Stimulated activated naive B cell treated with anti-CD40 and anti-IgM and Interleukin-4, amounts not matched to agents 10 μg/mL and 1 μg/mL and 100 μg/mL, for 72 hours (primary cell): Measurements from ENCODE around the gene IL26.
"Not testable (repeated sequence)": the region's sequence is repeated elsewhere in the genome, so short reads cannot be mapped to it uniquely, and the experiment has no call there.

ENCODE experiments used
- ATAC-seq, 2 donors: fragments of 150-1000 bp; cut with Tn5 transposase; replicated peaks; 2 replicates each; pipeline ENCODE4 v1.10.0; 2021; ENCODE audit warnings: moderate library complexity in 1 of 2
- DNase-seq: peaks from one replicate; pipeline ENCODE4 v3.0.0; 2021
- H3K27ac Mint-ChIP-seq: one replicate; pipeline ENCODE4 v1.8.0; 2022; ENCODE audit warnings: mild to moderate bottlenecking, mixed read lengths
- H3K27me3 Mint-ChIP-seq, 2 donors: one replicate each; pipeline ENCODE4 v1.8.0; 2022; ENCODE audit warnings: mixed read lengths in 2 of 2
- H3K36me3 Mint-ChIP-seq, 2 donors: one replicate each; pipeline ENCODE4 v1.8.0; 2022; ENCODE audit warnings: mixed read lengths in 2 of 2, mild to moderate bottlenecking in 1 of 2
- H3K4me1 Mint-ChIP-seq, 2 donors: one replicate each; pipeline ENCODE4 v1.8.0; 2022; ENCODE audit warnings: mixed read lengths in 2 of 2, mild to moderate bottlenecking in 1 of 2
- H3K4me3 Mint-ChIP-seq, 2 donors: one replicate each; pipeline ENCODE4 v1.8.0; 2022; ENCODE audit warnings: mild to moderate bottlenecking in 2 of 2, mixed read lengths in 2 of 2, moderate library complexity in 1 of 2
- H3K9me3 Mint-ChIP-seq, 2 donors: one replicate each; pipeline ENCODE4 v1.8.0; 2022; ENCODE audit warnings: mixed read lengths in 2 of 2, mild to moderate bottlenecking in 1 of 2

IL26 gene

GRCh38 chr12:68198507-68199086 is 27.0 kb downstream of the IL26 start:
- ATAC-seq: no peak
- no peaks in the 10 kb centered on the region for H3K9me3 Mint-ChIP-seq
- DNase-seq: no peak

GRCh38 chr12:68190301-68190700 is 35.3 kb downstream of the IL26 start:
- Mint-ChIP-seq H3K4me1 (peaks cover 0 to 3% of the 10 kb centered on the region in 2 donors), H3K27me3 (peaks cover 6 to 13% of the 10 kb centered on the region in 2 donors), H3K4me3 (no peak overlapping the region), H3K27ac (no peak overlapping the region), H3K36me3 (no peaks in the 10 kb centered on the region), H3K9me3 (no peaks in the 10 kb centered on the region)
- ATAC-seq (no peak), DNase-seq (no peak)

More at GRCh38 chr12:68198507-68199086, 27.0 kb downstream of the IL26 start:
- Mint-ChIP-seq H3K4me3 (no peak overlapping the region), H3K27me3 (no peaks in the 10 kb centered on the region), H3K27ac (no peak overlapping the region), H3K4me1 (no peaks in the 10 kb centered on the region), H3K36me3 (no peaks in the 10 kb centered on the region)

GRCh38 chr12:68189821-68190242 is 35.8 kb downstream of the IL26 start:
- no peak overlapping the region for H3K27ac Mint-ChIP-seq
- no peaks in the 10 kb centered on the region for H3K36me3 Mint-ChIP-seq
- DNase-seq (no peak), ATAC-seq (no peak)
- H3K4me1 Mint-ChIP-seq: peaks cover 0 to 3% of the 10 kb centered on the region in 2 donors
- H3K4me3 Mint-ChIP-seq: no peak overlapping the region
- peaks cover 6 to 13% of the 10 kb centered on the region in 2 donors for H3K27me3 Mint-ChIP-seq
- no peaks in the 10 kb centered on the region for H3K9me3 Mint-ChIP-seq

- Mint-ChIP-seq H3K27ac (no peak overlapping the region), H3K4me1 (peaks cover 12 to 14% of the 10 kb centered on the region in 2 donors), H3K4me3 (no peak overlapping the region), H3K9me3 (no peaks in the 10 kb centered on the region), H3K27me3 (peaks cover 6 to 13% of the 10 kb centered on the region in 2 donors), H3K36me3 (no peaks in the 10 kb centered on the region)
- ATAC-seq (no peak), DNase-seq (no peak)
Measured at GRCh38 chr12:68185598-68185997, 40.0 kb downstream of the IL26 start.

GRCh38 chr12:68180792-68181744 is 44.5 kb downstream of the IL26 start:
- H3K27me3 Mint-ChIP-seq: no peaks in the 10 kb centered on the region
- DNase-seq (no peak), ATAC-seq (peak; percentile 86 to 91)
- H3K36me3 Mint-ChIP-seq: no peaks in the 10 kb centered on the region
- H3K4me3 Mint-ChIP-seq: no peak overlapping the region
- H3K27ac Mint-ChIP-seq: peak overlapping the region; percentile 22
- H3K4me1 Mint-ChIP-seq: peaks cover 16 to 18% of the 10 kb centered on the region in 2 donors
- peaks cover 0 to 1% of the 10 kb centered on the region in 2 donors for H3K9me3 Mint-ChIP-seq

GRCh38 chr12:68178774-68179439 is 46.7 kb downstream of the IL26 start:
- DNase-seq (no peak), ATAC-seq (no peak)
- no peak overlapping the region for H3K4me3 Mint-ChIP-seq
- no peaks in the 10 kb centered on the region for H3K36me3 Mint-ChIP-seq
- no peaks in the 10 kb centered on the region for H3K27me3 Mint-ChIP-seq
- peaks cover 0 to 3% of the 10 kb centered on the region in 2 donors for H3K9me3 Mint-ChIP-seq
- no peak overlapping the region for H3K27ac Mint-ChIP-seq
- peaks cover 21 to 33% of the 10 kb centered on the region in 2 donors for H3K4me1 Mint-ChIP-seq

GRCh38 chr12:68178184-68178583 is 47.4 kb downstream of the IL26 start:
- no peak for DNase-seq
- Mint-ChIP-seq H3K4me1 (peaks cover 21 to 33% of the 10 kb centered on the region in 2 donors), H3K9me3 (peaks cover 0 to 3% of the 10 kb centered on the region in 2 donors), H3K36me3 (no peaks in the 10 kb centered on the region), H3K27me3 (no peaks in the 10 kb centered on the region), H3K4me3 (no peak overlapping the region), H3K27ac (no peak overlapping the region)
- no peak for ATAC-seq

- no peaks in the 10 kb centered on the region for H3K27me3 Mint-ChIP-seq
- peaks cover 0 to 3% of the 10 kb centered on the region in 2 donors for H3K9me3 Mint-ChIP-seq
- no peak for ATAC-seq
- DNase-seq: no peak
- peaks cover 21 to 33% of the 10 kb centered on the region in 2 donors for H3K4me1 Mint-ChIP-seq
- H3K36me3 Mint-ChIP-seq: no peaks in the 10 kb centered on the region
- H3K27ac Mint-ChIP-seq: no peak overlapping the region
- H3K4me3 Mint-ChIP-seq: no peak overlapping the region
Measured at GRCh38 chr12:68177562-68177961, 48.0 kb downstream of the IL26 start.

GRCh38 chr12:68176257-68176656 is 49.4 kb downstream of the IL26 start:
- Mint-ChIP-seq H3K27me3 (no peaks in the 10 kb centered on the region), H3K27ac (peak overlapping the region; percentile 21), H3K4me1 (peaks cover 16 to 28% of the 10 kb centered on the region in 2 donors), H3K36me3 (no peaks in the 10 kb centered on the region), H3K9me3 (peaks cover 0 to 3% of the 10 kb centered on the region in 2 donors), H3K4me3 (peak overlapping the region in 1 of 2 donors; percentile 76)
- DNase-seq (no peak), ATAC-seq (no peak)

- DNase-seq (peak; percentile 60), ATAC-seq (peak; percentile 91 to 95)
- peaks cover 0 to 3% of the 10 kb centered on the region in 2 donors for H3K9me3 Mint-ChIP-seq
- H3K4me1 Mint-ChIP-seq: peaks cover 10 to 21% of the 10 kb centered on the region in 2 donors
- H3K27ac Mint-ChIP-seq: peak overlapping the region; percentile 89
- H3K27me3 Mint-ChIP-seq: no peaks in the 10 kb centered on the region
- no peaks in the 10 kb centered on the region for H3K36me3 Mint-ChIP-seq
- H3K4me3 Mint-ChIP-seq: peak overlapping the region; percentile 76 to 80
Measured at GRCh38 chr12:68175557-68176061, 50.0 kb downstream of the IL26 start.

- not testable (repeated sequence) for H3K36me3 Mint-ChIP-seq, H3K9me3 Mint-ChIP-seq, H3K27ac Mint-ChIP-seq, ATAC-seq, H3K27me3 Mint-ChIP-seq, DNase-seq
- Mint-ChIP-seq H3K4me1 (peaks cover 10 to 20% of the 10 kb centered on the region in 2 donors), H3K4me3 (peak overlapping the region; percentile 22 to 80)
Measured at GRCh38 chr12:68174761-68175160, 50.8 kb downstream of the IL26 start.

- DNase-seq (no peak), ATAC-seq (no peak)
- Mint-ChIP-seq H3K4me1 (peaks cover 10 to 20% of the 10 kb centered on the region in 2 donors), H3K9me3 (peaks cover 0 to 2% of the 10 kb centered on the region in 2 donors), H3K4me3 (no peak overlapping the region), H3K27me3 (no peaks in the 10 kb centered on the region), H3K36me3 (no peaks in the 10 kb centered on the region), H3K27ac (no peak overlapping the region)
Measured at GRCh38 chr12:68173792-68174191, 51.8 kb downstream of the IL26 start.

GRCh38 chr12:68170726-68171125 is 54.9 kb downstream of the IL26 start:
- DNase-seq (no peak), ATAC-seq (no peak)
- Mint-ChIP-seq H3K27me3 (no peaks in the 10 kb centered on the region), H3K4me1 (peaks cover 5 to 11% of the 10 kb centered on the region in 2 donors), H3K4me3 (no peak overlapping the region), H3K36me3 (no peaks in the 10 kb centered on the region), H3K9me3 (peaks cover 0 to 2% of the 10 kb centered on the region in 2 donors), H3K27ac (no peak overlapping the region)
